ENCODE results near the gene UMODL1.
"Not testable (repeated sequence)": the region's sequence is repeated elsewhere in the genome, so short reads cannot be mapped to it uniquely, and the experiment has no call there.

The UMODL1 gene

GRCh38 chr21:42159560-42160110 lies 88.5 kb downstream of the UMODL1 start:
- DNase-seq: no peak

- DNase-seq: no peak
Measured at GRCh38 chr21:42160111-42160721, 89.1 kb downstream of the UMODL1 start.

GRCh38 chr21:42160765-42161164 lies 89.6 kb downstream of the UMODL1 start:
- DNase-seq: no peak

- no peak for DNase-seq
Measured at GRCh38 chr21:42161401-42161955, 90.4 kb downstream of the UMODL1 start.

GRCh38 chr21:42161956-42162681 lies 91.0 kb downstream of the UMODL1 start:
- peak in 1 of 56 donors; percentile 21 for DNase-seq

- DNase-seq: peak in 2 of 56 donors; percentile 31 to 50
Measured at GRCh38 chr21:42162831-42163510, 91.9 kb downstream of the UMODL1 start.

- DNase-seq: no peak
Measured at GRCh38 chr21:42163511-42163863, 92.4 kb downstream of the UMODL1 start.

GRCh38 chr21:42164064-42164789 lies 93.1 kb downstream of the UMODL1 start:
- peak in 46 of 56 donors; percentile 25 to 79 (median 50) for DNase-seq

GRCh38 chr21:42164818-42165217 lies 93.7 kb downstream of the UMODL1 start:
- no peak for DNase-seq

GRCh38 chr21:42165901-42166300 lies 94.8 kb downstream of the UMODL1 start:
- DNase-seq: no peak

- no peak for DNase-seq
Measured at GRCh38 chr21:42169758-42170157, 98.6 kb downstream of the UMODL1 start.

GRCh38 chr21:42171091-42172053 lies 100.3 kb downstream of the UMODL1 start:
- DNase-seq: peak in 45 of 56 donors; percentile 22 to 84 (median 63)

- DNase-seq: no peak
Measured at GRCh38 chr21:42172596-42173483, 101.7 kb downstream of the UMODL1 start.

- peak in 1 of 56 donors; percentile 28 for DNase-seq
Measured at GRCh38 chr21:42174173-42174572, 103.1 kb downstream of the UMODL1 start.

GRCh38 chr21:42175110-42175710 lies 104.1 kb downstream of the UMODL1 start:
- DNase-seq: no peak

- DNase-seq: no peak
Measured at GRCh38 chr21:42176859-42177258, 105.7 kb downstream of the UMODL1 start.

- DNase-seq: peak in 15 of 56 donors; percentile 12 to 69 (median 37)
Measured at GRCh38 chr21:42179316-42179715, 108.2 kb downstream of the UMODL1 start.

GRCh38 chr21:42180001-42180400 lies 108.9 kb downstream of the UMODL1 start:
- not testable (repeated sequence) for DNase-seq
